ENCODE data around the gene SNRNP48. TPM values are rescaled to one million over a fixed set of nuclear protein-coding genes. Genes with fewer than 3 reads are reported as not detected.

SNRNP48 gene
- total RNA-seq, 1 experiment from 2014 or later = 7.7 TPM

GRCh38 chr6:7568021-7568420, 22.0 kb upstream of the SNRNP48 start:
- H3F3A ChIP-seq (ENCODE audit: low read length, unreplicated experiment) = no peaks in the 10 kb centered on the region
- H3K9me3 ChIP-seq (ENCODE audit: low read length) = no peaks in the 10 kb centered on the region
- no TSS peak for BruUV-seq (replicated peaks)
- H3K9ac ChIP-seq (ENCODE audit: low read length) = no peak overlapping the region
- no peak overlapping the region for H3K4me2 ChIP-seq (ENCODE audit: low read length)
- no peak for ATAC-seq
- H3K79me2 ChIP-seq (ENCODE audit: low read length) = no peaks in the 10 kb centered on the region
- no peaks in the 10 kb centered on the region for H3K4me1 ChIP-seq (ENCODE audit: insufficient read depth, low read length)
- H3K27ac ChIP-seq (ENCODE audit: low read length) = no peak overlapping the region
- H3K4me3 ChIP-seq (ENCODE audit: low read length) = no peak overlapping the region
- H4K20me1 ChIP-seq (ENCODE audit: low read length) = no peaks in the 10 kb centered on the region
- DNase-seq = no peak
- no peaks in the 10 kb centered on the region for H3K27me3 ChIP-seq (ENCODE audit: low read length)
- TF ChIP-seq EZH2phosphoT487 (IDR thresholded peaks at IDR 0.05; ENCODE audit: borderline replicate concordance, low read length) (no peak), EZH2 (IDR thresholded peaks at IDR 0.05; ENCODE audit: low read length, unreplicated experiment) (no peak)
- TF ChIP-seq, protein P1, sequence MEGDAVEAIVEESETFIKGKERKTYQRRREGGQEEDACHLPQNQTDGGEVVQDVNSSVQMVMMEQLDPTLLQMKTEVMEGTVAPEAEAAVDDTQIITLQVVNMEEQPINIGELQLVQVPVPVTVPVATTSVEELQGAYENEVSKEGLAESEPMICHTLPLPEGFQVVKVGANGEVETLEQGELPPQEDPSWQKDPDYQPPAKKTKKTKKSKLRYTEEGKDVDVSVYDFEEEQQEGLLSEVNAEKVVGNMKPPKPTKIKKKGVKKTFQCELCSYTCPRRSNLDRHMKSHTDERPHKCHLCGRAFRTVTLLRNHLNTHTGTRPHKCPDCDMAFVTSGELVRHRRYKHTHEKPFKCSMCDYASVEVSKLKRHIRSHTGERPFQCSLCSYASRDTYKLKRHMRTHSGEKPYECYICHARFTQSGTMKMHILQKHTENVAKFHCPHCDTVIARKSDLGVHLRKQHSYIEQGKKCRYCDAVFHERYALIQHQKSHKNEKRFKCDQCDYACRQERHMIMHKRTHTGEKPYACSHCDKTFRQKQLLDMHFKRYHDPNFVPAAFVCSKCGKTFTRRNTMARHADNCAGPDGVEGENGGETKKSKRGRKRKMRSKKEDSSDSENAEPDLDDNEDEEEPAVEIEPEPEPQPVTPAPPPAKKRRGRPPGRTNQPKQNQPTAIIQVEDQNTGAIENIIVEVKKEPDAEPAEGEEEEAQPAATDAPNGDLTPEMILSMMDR (conservative IDR thresholded peaks at IDR 0.05; ENCODE audit: low read depth, low read length) = no peak
- H2AFZ ChIP-seq (ENCODE audit: low read length) = no peak overlapping the region
- ChIA-PET CTCF (no interaction called here), POLR2A (ENCODE audit: unreplicated experiment) (no interaction called here)
- no peaks in the 10 kb centered on the region for H3K9me2 ChIP-seq (replicated peaks; ENCODE audit: low read length)
- intact Hi-C loops (cut with micrococcal nuclease) = no loop called here
- H3K36me3 ChIP-seq (ENCODE audit: low read depth, low read length) = peaks cover 90% of the 10 kb centered on the region

- BruUV-seq (replicated peaks) = no TSS peak
These were observed 20.9 kb upstream of the SNRNP48 start for GRCh38 chr6:7569082-7569481.

More at GRCh38 chr6:7569082-7569481, 20.9 kb upstream of the SNRNP48 start:
- no peaks in the 10 kb centered on the region for H3F3A ChIP-seq (ENCODE audit: low read length, unreplicated experiment)
- TF ChIP-seq, protein P1 (conservative IDR thresholded peaks at IDR 0.05; ENCODE audit: low read depth, low read length) = no peak
- TF ChIP-seq EZH2phosphoT487 (IDR thresholded peaks at IDR 0.05; ENCODE audit: borderline replicate concordance, low read length) (no peak), EZH2 (IDR thresholded peaks at IDR 0.05; ENCODE audit: low read length, unreplicated experiment) (no peak)
- ChIA-PET POLR2A (ENCODE audit: unreplicated experiment) (no interaction called here), CTCF (no interaction called here)
- peaks cover 84% of the 10 kb centered on the region for H3K36me3 ChIP-seq (ENCODE audit: low read depth, low read length)
- no peak overlapping the region for H2AFZ ChIP-seq (ENCODE audit: low read length)
- H3K9me2 ChIP-seq (replicated peaks; ENCODE audit: low read length) = no peaks in the 10 kb centered on the region
- H3K4me3 ChIP-seq (ENCODE audit: low read length) = no peak overlapping the region
- H3K4me1 ChIP-seq (ENCODE audit: insufficient read depth, low read length) = no peaks in the 10 kb centered on the region
- no peaks in the 10 kb centered on the region for H4K20me1 ChIP-seq (ENCODE audit: low read length)
- no peak for DNase-seq
- H3K4me2 ChIP-seq (ENCODE audit: low read length) = no peak overlapping the region
- H3K27me3 ChIP-seq (ENCODE audit: low read length) = no peaks in the 10 kb centered on the region
- H3K9me3 ChIP-seq (ENCODE audit: low read length) = no peaks in the 10 kb centered on the region
- intact Hi-C loops (cut with micrococcal nuclease) = no loop called here
- no peaks in the 10 kb centered on the region for H3K79me2 ChIP-seq (ENCODE audit: low read length)
- H3K9ac ChIP-seq (ENCODE audit: low read length) = no peak overlapping the region
- ATAC-seq = no peak
- H3K27ac ChIP-seq (ENCODE audit: low read length) = no peak overlapping the region

Data from PC-3 (cell line).